Peyer's patch (tissue), 4 donors: Measurements from ENCODE around the gene SLC1A1. TPM values are rescaled to one million over a fixed set of nuclear protein-coding genes. Genes with fewer than 3 reads are reported as not detected.

ENCODE experiments used
- DNase-seq, 3 donors: peaks; one replicate each; pipeline ENCODE4 v3.0.0-alpha.2; 2017 to 2019
- H3K27ac ChIP-seq, 4 donors: fragments of 200-600 bp; sonication (generic); one replicate each; pipeline ENCODE4 v1.5.1; 2016 to 2019
- H3K27me3 ChIP-seq, 2 donors: fragments of 200-600 bp; sonication (generic); one replicate each; pipeline ENCODE4 v1.5.1; 2019
- H3K36me3 ChIP-seq, 3 donors: fragments of 200-600 bp; sonication (generic); one replicate each; pipeline ENCODE4 v1.5.1; 2016 to 2019
- H3K4me1 ChIP-seq, 4 donors: fragments of 200-600 bp; sonication (generic); one replicate each; pipeline ENCODE4 v1.5.1; 2016 to 2019
- H3K4me3 ChIP-seq, 4 donors: fragments of 200-600 bp; sonication (generic); 1 replicate in 3 of 4; 2 replicates in 1 of 4; pipeline ENCODE4 v1.5.1; 2016 to 2019; ENCODE audit warnings: mild to moderate bottlenecking in 1 of 4
- H3K9me3 ChIP-seq, 4 donors: fragments of 200-600 bp; sonication (generic); one replicate each; pipeline ENCODE4 v1.5.1; 2016 to 2019; ENCODE audit warnings: mild to moderate bottlenecking in 1 of 4
- POLR2A ChIP-seq, 2 donors: fragments of 450-650 bp; IDR thresholded peaks; one replicate each; pipeline ENCODE4 v1.5.1; 2017; ENCODE audit warnings: antibody characterized with exemption in 2 of 2, mild to moderate bottlenecking in 2 of 2, moderate library complexity in 2 of 2
- total RNA-seq, 4 donors: library from RNA; depleted of rRNA; stranded (reverse); fragments of >200 nt; gene quantifications; one replicate each; pipeline ENCODE4 v1.1.0, GENCODE V29; 2016
- TF ChIP-seq, protein P1 (sequence below), 6 experiments: fragments of 450-650 bp in 4 of 6; fragments of 200-600 bp in 2 of 6; sonication (generic) in 1 of 6; IDR thresholded peaks; one replicate each; pipeline ENCODE4 v1.5.1; 2017 to 2019; ENCODE audit warnings: antibody characterized with exemption in 6 of 6, mild to moderate bottlenecking in 3 of 6, moderate library complexity in 1 of 6

The SLC1A1 gene
- total RNA-seq, 4 donors from 2014 or later, result 5.0 to 357 (median 145) TPM

DNA sequence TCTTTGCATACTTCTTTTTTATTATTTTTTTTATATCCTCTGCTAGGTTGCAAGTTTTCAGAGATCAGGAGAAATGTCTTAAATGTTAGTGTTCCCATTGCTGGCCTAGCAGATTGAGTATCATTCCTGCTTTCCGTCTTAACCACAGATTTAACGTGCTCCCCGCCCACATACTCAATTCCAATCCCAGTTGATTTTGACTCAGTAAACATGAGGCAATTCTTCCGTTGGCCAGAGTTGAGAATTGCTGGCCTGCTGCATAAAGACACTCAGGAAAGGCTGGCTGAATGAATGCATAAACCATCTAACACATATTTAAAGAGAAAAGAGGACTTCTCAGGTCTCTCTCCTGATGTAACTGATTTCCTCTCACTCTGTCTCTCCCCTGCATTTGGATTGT is 125.0 kb downstream of the SLC1A1 start:
- H3K9me3 ChIP-seq, result no peaks in the 10 kb centered on the region
- H3K4me1 ChIP-seq, result no peaks in the 10 kb centered on the region
- no peaks in the 10 kb centered on the region for H3K36me3 ChIP-seq
- no peak for TF ChIP-seq POLR2A (IDR thresholded peaks at IDR 0.05)
- TF ChIP-seq, protein P1, sequence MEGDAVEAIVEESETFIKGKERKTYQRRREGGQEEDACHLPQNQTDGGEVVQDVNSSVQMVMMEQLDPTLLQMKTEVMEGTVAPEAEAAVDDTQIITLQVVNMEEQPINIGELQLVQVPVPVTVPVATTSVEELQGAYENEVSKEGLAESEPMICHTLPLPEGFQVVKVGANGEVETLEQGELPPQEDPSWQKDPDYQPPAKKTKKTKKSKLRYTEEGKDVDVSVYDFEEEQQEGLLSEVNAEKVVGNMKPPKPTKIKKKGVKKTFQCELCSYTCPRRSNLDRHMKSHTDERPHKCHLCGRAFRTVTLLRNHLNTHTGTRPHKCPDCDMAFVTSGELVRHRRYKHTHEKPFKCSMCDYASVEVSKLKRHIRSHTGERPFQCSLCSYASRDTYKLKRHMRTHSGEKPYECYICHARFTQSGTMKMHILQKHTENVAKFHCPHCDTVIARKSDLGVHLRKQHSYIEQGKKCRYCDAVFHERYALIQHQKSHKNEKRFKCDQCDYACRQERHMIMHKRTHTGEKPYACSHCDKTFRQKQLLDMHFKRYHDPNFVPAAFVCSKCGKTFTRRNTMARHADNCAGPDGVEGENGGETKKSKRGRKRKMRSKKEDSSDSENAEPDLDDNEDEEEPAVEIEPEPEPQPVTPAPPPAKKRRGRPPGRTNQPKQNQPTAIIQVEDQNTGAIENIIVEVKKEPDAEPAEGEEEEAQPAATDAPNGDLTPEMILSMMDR (IDR thresholded peaks at IDR 0.05), result no peak
- H3K27me3 ChIP-seq, result no peaks in the 10 kb centered on the region
- DNase-seq, result no peak
- H3K27ac ChIP-seq, result no peak overlapping the region
- H3K4me3 ChIP-seq, result no peak overlapping the region

DNA sequence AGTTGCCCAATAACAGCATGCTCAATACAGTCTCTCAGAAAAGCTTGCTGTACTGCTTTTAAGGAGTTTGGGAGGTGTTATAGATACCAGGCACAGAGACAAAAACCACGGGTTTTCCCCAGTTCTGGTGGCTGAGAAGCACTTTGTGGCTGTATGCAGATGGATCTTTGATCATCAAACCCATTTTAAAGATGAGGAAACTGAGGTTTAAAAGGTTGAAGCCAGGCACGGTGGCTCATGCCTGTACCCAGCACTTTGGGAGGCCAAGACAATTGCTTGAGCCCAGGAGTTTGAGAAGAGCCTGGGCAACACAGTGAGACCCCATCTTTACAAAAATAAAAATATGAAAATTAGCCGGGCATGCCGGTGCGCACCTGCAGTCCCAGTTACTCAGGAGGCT is 125.5 kb downstream of the SLC1A1 start:
- Histone ChIP-seq H3K27ac (no peak overlapping the region), H3K27me3 (no peaks in the 10 kb centered on the region), H3K4me3 (no peak overlapping the region), H3K9me3 (no peaks in the 10 kb centered on the region), H3K36me3 (no peaks in the 10 kb centered on the region), H3K4me1 (no peaks in the 10 kb centered on the region)
- no peak for TF ChIP-seq POLR2A (IDR thresholded peaks at IDR 0.05)
- TF ChIP-seq, protein P1 (IDR thresholded peaks at IDR 0.05), result no peak
- DNase-seq, result no peak

DNA sequence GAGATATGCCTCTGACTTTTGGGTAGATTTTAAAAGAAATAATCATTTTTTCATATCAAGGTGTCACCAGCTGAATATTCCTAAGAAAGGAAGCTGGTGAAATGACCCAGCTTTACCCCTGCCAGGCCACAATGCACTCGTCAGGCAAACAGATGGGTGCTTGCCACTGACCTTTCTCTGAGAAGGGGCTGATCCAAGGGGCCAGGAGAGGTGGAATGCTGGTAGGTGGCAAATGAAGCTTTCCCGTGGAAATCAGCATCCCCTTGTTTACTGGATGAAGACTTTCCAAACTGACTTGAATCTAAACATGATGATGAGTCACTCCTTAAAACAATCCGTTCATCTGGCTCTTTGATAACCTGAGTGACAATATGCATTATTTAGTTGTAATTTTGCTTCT is 127.5 kb downstream of the SLC1A1 start:
- Histone ChIP-seq H3K27ac (no peak overlapping the region), H3K4me3 (no peak overlapping the region), H3K27me3 (no peaks in the 10 kb centered on the region), H3K36me3 (peaks cover 0 to 11% (median 0%) of the 10 kb centered on the region in 3 donors), H3K9me3 (no peaks in the 10 kb centered on the region), H3K4me1 (no peaks in the 10 kb centered on the region)
- TF ChIP-seq, protein P1 (IDR thresholded peaks at IDR 0.05), result no peak
- TF ChIP-seq POLR2A (IDR thresholded peaks at IDR 0.05), result no peak
- no peak for DNase-seq

DNA sequence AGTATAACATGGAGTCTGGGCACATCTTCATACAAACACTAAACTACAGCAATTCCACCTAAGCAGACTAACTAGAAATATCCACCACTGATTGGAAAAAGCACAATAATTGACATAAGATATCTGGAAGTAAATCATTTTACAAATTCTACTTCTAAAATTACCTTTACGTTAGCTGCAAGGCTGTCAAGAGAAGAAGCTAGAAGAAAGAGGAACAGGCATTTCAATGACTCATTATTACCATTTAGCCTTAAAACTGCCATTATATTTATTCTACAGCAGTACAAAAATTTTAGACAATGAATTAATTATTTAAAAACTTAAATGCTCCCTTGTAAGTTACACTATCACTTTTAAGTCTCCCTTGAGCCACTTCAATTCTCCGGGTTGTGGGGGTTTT is 128.4 kb downstream of the SLC1A1 start:
- H3K27ac ChIP-seq, result no peak overlapping the region
- TF ChIP-seq, protein P1 (IDR thresholded peaks at IDR 0.05), result no peak
- no peak for TF ChIP-seq POLR2A (IDR thresholded peaks at IDR 0.05)
- DNase-seq, result no peak

DNA sequence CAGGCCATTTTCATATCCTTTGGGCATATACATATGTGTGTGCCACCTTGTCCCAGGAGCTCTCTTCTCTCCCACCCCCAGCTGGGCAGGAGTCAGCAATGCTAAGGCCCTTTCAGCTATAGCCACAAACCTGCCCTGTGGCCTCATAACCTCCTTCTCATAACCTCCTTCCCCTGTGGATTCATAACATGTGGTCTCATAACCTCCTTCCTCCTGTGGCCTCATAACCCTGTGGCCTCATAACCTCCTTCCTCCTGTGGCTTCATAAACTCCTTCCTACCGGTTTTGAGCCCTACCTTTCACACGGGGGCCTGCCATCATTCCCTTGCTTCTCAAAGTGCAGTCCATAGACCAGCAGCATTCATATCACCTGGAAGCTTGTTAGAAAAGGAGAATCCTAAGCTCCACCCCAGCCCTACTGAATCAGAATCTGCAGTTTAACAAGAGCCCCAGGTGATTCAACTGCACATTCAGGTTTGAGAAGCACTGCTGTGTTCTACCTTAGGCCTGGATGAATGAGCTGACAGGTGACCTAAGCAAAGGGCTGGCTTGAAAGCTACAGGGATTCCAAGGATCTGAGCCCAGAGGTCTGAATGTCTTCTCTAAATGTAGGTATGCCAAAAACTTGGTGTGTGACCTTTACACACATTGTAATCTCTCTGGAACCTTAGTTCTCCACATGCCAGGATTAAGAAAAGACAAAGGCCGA is 129.9 kb downstream of the SLC1A1 start:
- H3K9me3 ChIP-seq, result no peaks in the 10 kb centered on the region

More for the DNA sequence above, 128.4 kb downstream of the SLC1A1 start:
- H3K4me3 ChIP-seq, result no peak overlapping the region
- H3K36me3 ChIP-seq, result peaks cover 0 to 11% (median 0%) of the 10 kb centered on the region in 3 donors
- H3K27me3 ChIP-seq, result no peaks in the 10 kb centered on the region
- no peaks in the 10 kb centered on the region for H3K4me1 ChIP-seq
- H3K9me3 ChIP-seq, result no peaks in the 10 kb centered on the region

More for the DNA sequence above, 129.9 kb downstream of the SLC1A1 start:
- Histone ChIP-seq H3K36me3 (peaks cover 0 to 11% (median 0%) of the 10 kb centered on the region in 3 donors), H3K4me1 (no peaks in the 10 kb centered on the region), H3K27me3 (no peaks in the 10 kb centered on the region), H3K4me3 (no peak overlapping the region), H3K27ac (no peak overlapping the region)
- DNase-seq, result no peak
- no peak for TF ChIP-seq POLR2A (IDR thresholded peaks at IDR 0.05)
- TF ChIP-seq, protein P1 (IDR thresholded peaks at IDR 0.05), result no peak
